ENCODE data around the gene LRRTM2.

DNA sequence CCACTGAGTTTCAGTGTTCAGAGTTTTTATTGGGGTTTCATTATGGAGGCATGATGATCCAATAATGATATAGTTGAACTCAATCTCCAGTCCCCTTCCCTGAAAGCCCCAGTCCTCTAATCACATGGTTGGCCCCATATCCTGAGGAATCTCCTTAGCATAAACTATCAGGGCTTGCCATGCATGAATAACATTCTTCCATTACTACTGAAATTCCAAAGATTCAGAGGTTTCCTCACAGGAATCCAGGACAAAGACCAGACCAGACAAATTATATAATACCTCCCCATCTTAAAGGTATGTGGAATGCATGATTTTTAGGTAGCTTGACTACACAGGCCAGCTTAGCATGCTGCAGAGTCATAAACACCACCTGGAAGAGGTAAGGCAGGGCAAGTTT is 15.5 kb upstream of the LRRTM2 start:
- TF ChIP-seq, protein P1, sequence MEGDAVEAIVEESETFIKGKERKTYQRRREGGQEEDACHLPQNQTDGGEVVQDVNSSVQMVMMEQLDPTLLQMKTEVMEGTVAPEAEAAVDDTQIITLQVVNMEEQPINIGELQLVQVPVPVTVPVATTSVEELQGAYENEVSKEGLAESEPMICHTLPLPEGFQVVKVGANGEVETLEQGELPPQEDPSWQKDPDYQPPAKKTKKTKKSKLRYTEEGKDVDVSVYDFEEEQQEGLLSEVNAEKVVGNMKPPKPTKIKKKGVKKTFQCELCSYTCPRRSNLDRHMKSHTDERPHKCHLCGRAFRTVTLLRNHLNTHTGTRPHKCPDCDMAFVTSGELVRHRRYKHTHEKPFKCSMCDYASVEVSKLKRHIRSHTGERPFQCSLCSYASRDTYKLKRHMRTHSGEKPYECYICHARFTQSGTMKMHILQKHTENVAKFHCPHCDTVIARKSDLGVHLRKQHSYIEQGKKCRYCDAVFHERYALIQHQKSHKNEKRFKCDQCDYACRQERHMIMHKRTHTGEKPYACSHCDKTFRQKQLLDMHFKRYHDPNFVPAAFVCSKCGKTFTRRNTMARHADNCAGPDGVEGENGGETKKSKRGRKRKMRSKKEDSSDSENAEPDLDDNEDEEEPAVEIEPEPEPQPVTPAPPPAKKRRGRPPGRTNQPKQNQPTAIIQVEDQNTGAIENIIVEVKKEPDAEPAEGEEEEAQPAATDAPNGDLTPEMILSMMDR (IDR thresholded peaks at IDR 0.05; ENCODE audit: low read length): no peak
- no peak for TF ChIP-seq EZH2 (IDR thresholded peaks at IDR 0.05; ENCODE audit: borderline replicate concordance, low read length)
